SK-N-SH treated with all-trans-retinoic acid at 6 μM for 48 hours (cell line): Measurements from ENCODE around the gene SLCO3A1.

Experiments used
- ATAC-seq: fragments of 200-7000 bp; cut with Tn5 transposase; 3 replicates; pipeline ENCODE4 v1.9.1; 2020; ENCODE audit warnings: mild to moderate bottlenecking, moderate library complexity
- ARNTL ChIP-seq: fragments of 450-650 bp; formaldehyde crosslinking; IDR thresholded peaks from 2 replicates; pipeline ENCODE4 v1.5.0; 2020; ENCODE audit warnings: low read depth, mild to moderate bottlenecking, moderate library complexity, borderline replicate concordance
- BACH2 ChIP-seq: fragments of 250-450 bp; sonication (Bioruptor Pico); IDR thresholded peaks from 2 replicates; pipeline ENCODE4 v1.9.0; 2021; ENCODE audit warnings: mild to moderate bottlenecking, borderline replicate concordance
- ESRRG ChIP-seq: fragments of 250-450 bp; sonication (Bioruptor Pico); IDR thresholded peaks from 2 replicates; pipeline ENCODE4 v1.6.1; 2021; ENCODE audit warnings: mild to moderate bottlenecking
- GLIS3 ChIP-seq: fragments of 250-450 bp; sonication (Bioruptor Pico); IDR thresholded peaks from 2 replicates; pipeline ENCODE4 v1.5.0; 2020; ENCODE audit warnings: mild to moderate bottlenecking, moderate library complexity
- ISL1 ChIP-seq: fragments of 250-450 bp; sonication (Bioruptor Pico); IDR thresholded peaks from 2 replicates; pipeline ENCODE4 v2.1.2; 2022; ENCODE audit warnings: mild to moderate bottlenecking, moderate library complexity
- OSR1 ChIP-seq: fragments of 250-450 bp; sonication (Bioruptor Pico); IDR thresholded peaks from 2 replicates; pipeline ENCODE4 v1.8.0; 2022; ENCODE audit warnings: moderate library complexity, mild to moderate bottlenecking, inconsistent platforms
- PPARA ChIP-seq: fragments of 250-450 bp; sonication (Bioruptor Pico); IDR thresholded peaks from 2 replicates; pipeline ENCODE4 v1.5.0; 2020; ENCODE audit warnings: mild to moderate bottlenecking, borderline replicate concordance
- RARB ChIP-seq: fragments of 250-450 bp; sonication (Bioruptor Pico); IDR thresholded peaks from 2 replicates; pipeline ENCODE4 v1.8.0; 2021; ENCODE audit warnings: mild to moderate bottlenecking, moderate library complexity
- SNAI2 ChIP-seq: fragments of 250-450 bp; sonication (Bioruptor Pico); IDR thresholded peaks from 2 replicates; pipeline ENCODE4 v1.5.0; 2020; ENCODE audit warnings: mild to moderate bottlenecking, moderate library complexity
- TOX ChIP-seq: fragments of 250-450 bp; sonication (Bioruptor Pico); IDR thresholded peaks from 2 replicates; pipeline ENCODE4 v1.8.0; 2021; ENCODE audit warnings: mild to moderate bottlenecking, moderate library complexity, borderline replicate concordance
- TSHZ2 ChIP-seq: fragments of 250-450 bp; sonication (Bioruptor Pico); IDR thresholded peaks from 2 replicates; pipeline ENCODE4 v1.5.0; 2020; ENCODE audit warnings: mild to moderate bottlenecking, moderate library complexity
- ZC3H10 ChIP-seq: fragments of 250-450 bp; sonication (Bioruptor Pico); IDR thresholded peaks from 2 replicates; pipeline ENCODE4 v1.5.1; 2021; ENCODE audit warnings: mild to moderate bottlenecking, moderate library complexity
- ZFP3 ChIP-seq: fragments of 250-450 bp; sonication (Bioruptor Pico); IDR thresholded peaks from 2 replicates; pipeline ENCODE4 v1.5.0; 2020; ENCODE audit warnings: mild to moderate bottlenecking, moderate library complexity
- ZFP30 ChIP-seq: fragments of 450-650 bp; formaldehyde crosslinking; IDR thresholded peaks from 2 replicates; pipeline ENCODE4 v1.5.0; 2022; ENCODE audit warnings: mild to moderate bottlenecking, moderate library complexity
- ZNF565 ChIP-seq: fragments of 450-650 bp; formaldehyde crosslinking; conservative IDR thresholded peaks from 2 replicates; pipeline ENCODE4 v1.5.0; 2020; ENCODE audit warnings: low read depth, mild to moderate bottlenecking, moderate library complexity
- ZNF70 ChIP-seq: fragments of 450-650 bp; formaldehyde crosslinking; IDR thresholded peaks from 2 replicates; pipeline ENCODE4 v1.5.0; 2020; ENCODE audit warnings: mild to moderate bottlenecking, moderate library complexity
- TF ChIP-seq, protein P1 (sequence below): fragments of 250-450 bp; sonication (Bioruptor Pico); IDR thresholded peaks from 2 replicates; pipeline ENCODE4 v1.5.1; 2020; ENCODE audit warnings: low read depth, mild to moderate bottlenecking, moderate library complexity
- TF ChIP-seq, protein P2 (sequence below): fragments of 250-450 bp; sonication (Bioruptor Pico); IDR thresholded peaks from 2 replicates; pipeline ENCODE4 v1.5.1; 2021; ENCODE audit warnings: mild to moderate bottlenecking, moderate library complexity
- TF ChIP-seq, protein P3 (sequence below): fragments of 250-450 bp; sonication (Bioruptor Pico); IDR thresholded peaks from 2 replicates; pipeline ENCODE4 v1.8.0; 2020; ENCODE audit warnings: mild to moderate bottlenecking, moderate library complexity, borderline replicate concordance
- TF ChIP-seq, protein P4 (sequence below): fragments of 250-450 bp; sonication (Bioruptor Pico); IDR thresholded peaks from 2 replicates; pipeline ENCODE4 v1.8.0; 2021; ENCODE audit warnings: low read depth, mild to moderate bottlenecking, moderate library complexity, borderline replicate concordance

The SLCO3A1 gene

DNA sequence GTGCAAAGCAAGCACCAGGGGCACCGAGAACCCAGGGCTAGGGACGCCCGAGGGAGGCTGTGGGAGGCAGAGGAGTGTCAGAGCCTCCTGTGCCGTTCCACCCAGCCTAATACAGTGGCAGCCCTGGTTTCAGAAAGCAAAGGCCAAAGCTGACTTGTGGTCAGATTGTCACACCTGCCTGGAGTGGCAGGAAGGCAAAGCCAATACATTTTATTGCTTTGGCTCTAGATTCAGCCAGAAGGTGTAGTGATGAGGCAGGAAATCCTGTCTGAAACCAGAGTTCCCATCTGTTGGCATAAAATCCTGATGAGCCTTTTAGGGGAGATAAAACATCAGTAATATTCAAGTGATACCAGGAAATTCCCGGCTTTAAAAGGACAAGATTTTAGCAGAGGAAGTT lies 168.3 kb downstream of the SLCO3A1 start (continued):
- TF ChIP-seq TSHZ2 (CRISPR knock-in tag) (no peak), OSR1 (no peak), BACH2 (CRISPR knock-in tag) (no peak)

GRCh38 chr15:92023965-92024364 lies 170.5 kb downstream of the SLCO3A1 start:
- ATAC-seq: no peak
- TF ChIP-seq TOX (CRISPR knock-in tag): no peak
- TF ChIP-seq ZFP3: no peak
- TF ChIP-seq ZNF70: no peak
- TF ChIP-seq, protein P1, sequence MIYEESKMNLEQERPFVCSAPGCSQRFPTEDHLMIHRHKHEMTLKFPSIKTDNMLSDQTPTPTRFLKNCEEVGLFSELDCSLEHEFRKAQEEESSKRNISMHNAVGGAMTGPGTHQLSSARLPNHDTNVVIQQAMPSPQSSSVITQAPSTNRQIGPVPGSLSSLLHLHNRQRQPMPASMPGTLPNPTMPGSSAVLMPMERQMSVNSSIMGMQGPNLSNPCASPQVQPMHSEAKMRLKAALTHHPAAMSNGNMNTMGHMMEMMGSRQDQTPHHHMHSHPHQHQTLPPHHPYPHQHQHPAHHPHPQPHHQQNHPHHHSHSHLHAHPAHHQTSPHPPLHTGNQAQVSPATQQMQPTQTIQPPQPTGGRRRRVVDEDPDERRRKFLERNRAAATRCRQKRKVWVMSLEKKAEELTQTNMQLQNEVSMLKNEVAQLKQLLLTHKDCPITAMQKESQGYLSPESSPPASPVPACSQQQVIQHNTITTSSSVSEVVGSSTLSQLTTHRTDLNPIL (CRISPR knock-in tag): no peak
- TF ChIP-seq, protein P2, sequence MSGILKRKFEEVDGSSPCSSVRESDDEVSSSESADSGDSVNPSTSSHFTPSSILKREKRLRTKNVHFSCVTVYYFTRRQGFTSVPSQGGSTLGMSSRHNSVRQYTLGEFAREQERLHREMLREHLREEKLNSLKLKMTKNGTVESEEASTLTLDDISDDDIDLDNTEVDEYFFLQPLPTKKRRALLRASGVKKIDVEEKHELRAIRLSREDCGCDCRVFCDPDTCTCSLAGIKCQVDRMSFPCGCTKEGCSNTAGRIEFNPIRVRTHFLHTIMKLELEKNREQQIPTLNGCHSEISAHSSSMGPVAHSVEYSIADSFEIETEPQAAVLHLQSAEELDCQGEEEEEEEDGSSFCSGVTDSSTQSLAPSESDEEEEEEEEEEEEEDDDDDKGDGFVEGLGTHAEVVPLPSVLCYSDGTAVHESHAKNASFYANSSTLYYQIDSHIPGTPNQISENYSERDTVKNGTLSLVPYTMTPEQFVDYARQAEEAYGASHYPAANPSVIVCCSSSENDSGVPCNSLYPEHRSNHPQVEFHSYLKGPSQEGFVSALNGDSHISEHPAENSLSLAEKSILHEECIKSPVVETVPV: no peak
- TF ChIP-seq ESRRG (CRISPR knock-in tag): no peak
- no peak for TF ChIP-seq TSHZ2 (CRISPR knock-in tag)
- no peak for TF ChIP-seq ISL1 (CRISPR knock-in tag)
- no peak for TF ChIP-seq OSR1
- TF ChIP-seq ZNF565: no peak
- TF ChIP-seq PPARA (CRISPR knock-in tag): no peak
- no peak for TF ChIP-seq RARB (CRISPR knock-in tag)
- no peak for TF ChIP-seq ARNTL (CRISPR knock-in tag)
- TF ChIP-seq ZC3H10 (CRISPR knock-in tag): no peak
- no peak for TF ChIP-seq GLIS3 (CRISPR knock-in tag)
- no peak for TF ChIP-seq SNAI2 (CRISPR knock-in tag)
- TF ChIP-seq BACH2 (CRISPR knock-in tag): no peak
- TF ChIP-seq, protein P3, sequence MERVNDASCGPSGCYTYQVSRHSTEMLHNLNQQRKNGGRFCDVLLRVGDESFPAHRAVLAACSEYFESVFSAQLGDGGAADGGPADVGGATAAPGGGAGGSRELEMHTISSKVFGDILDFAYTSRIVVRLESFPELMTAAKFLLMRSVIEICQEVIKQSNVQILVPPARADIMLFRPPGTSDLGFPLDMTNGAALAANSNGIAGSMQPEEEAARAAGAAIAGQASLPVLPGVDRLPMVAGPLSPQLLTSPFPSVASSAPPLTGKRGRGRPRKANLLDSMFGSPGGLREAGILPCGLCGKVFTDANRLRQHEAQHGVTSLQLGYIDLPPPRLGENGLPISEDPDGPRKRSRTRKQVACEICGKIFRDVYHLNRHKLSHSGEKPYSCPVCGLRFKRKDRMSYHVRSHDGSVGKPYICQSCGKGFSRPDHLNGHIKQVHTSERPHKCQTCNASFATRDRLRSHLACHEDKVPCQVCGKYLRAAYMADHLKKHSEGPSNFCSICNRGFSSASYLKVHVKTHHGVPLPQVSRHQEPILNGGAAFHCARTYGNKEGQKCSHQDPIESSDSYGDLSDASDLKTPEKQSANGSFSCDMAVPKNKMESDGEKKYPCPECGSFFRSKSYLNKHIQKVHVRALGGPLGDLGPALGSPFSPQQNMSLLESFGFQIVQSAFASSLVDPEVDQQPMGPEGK: no peak
- no peak for TF ChIP-seq ZFP30 (CRISPR knock-in tag)
- TF ChIP-seq, protein P4, sequence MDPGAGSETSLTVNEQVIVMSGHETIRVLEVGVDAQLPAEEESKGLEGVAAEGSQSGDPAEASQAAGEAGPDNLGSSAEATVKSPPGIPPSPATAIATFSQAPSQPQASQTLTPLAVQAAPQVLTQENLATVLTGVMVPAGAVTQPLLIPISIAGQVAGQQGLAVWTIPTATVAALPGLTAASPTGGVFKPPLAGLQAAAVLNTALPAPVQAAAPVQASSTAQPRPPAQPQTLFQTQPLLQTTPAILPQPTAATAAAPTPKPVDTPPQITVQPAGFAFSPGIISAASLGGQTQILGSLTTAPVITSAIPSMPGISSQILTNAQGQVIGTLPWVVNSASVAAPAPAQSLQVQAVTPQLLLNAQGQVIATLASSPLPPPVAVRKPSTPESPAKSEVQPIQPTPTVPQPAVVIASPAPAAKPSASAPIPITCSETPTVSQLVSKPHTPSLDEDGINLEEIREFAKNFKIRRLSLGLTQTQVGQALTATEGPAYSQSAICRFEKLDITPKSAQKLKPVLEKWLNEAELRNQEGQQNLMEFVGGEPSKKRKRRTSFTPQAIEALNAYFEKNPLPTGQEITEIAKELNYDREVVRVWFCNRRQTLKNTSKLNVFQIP (CRISPR knock-in tag): no peak
